DND-41 (cell line): ENCODE measurements around the gene PLEKHA6.

Source experiments
- CTCF ChIP-seq: IDR thresholded peaks from 2 replicates; pipeline ENCODE4 v1.5.1; 2012; ENCODE audit warnings: borderline replicate concordance, low read length, moderate library complexity, mild to moderate bottlenecking; ENCODE audit not compliant: poor library complexity, severe bottlenecking; ENCODE audit errors: extremely low read depth
- EZH2 ChIP-seq: IDR thresholded peaks from 3 replicates; pipeline ENCODE4 v1.6.1; 2012; ENCODE audit warnings: borderline replicate concordance, low read depth, mild to moderate bottlenecking, moderate library complexity, low read length, inconsistent platforms; ENCODE audit not compliant: severe bottlenecking

GRCh38 chr1:204331847-204332487 is 27.8 kb downstream of the PLEKHA6 start:
- TF ChIP-seq CTCF, result no peak
- TF ChIP-seq EZH2, result no peak
